K562 treated with DMSO at 1 percent for 12 hours (cell line): ENCODE measurements around the gene ZNF205. TPM values are rescaled to one million over a fixed set of nuclear protein-coding genes. Genes with fewer than 3 reads are reported as not detected.

Experiments
- total RNA-seq: library from RNA; unstranded; fragments of 300-600 nt; gene quantifications from 2 replicates; pipeline ENCODE4 v1.2.3, GENCODE V29; 2022; ENCODE audit not compliant: insufficient read depth

Gene ZNF205
- total RNA-seq, result 22.5 and 22.7 TPM in 2 replicates

DNA sequence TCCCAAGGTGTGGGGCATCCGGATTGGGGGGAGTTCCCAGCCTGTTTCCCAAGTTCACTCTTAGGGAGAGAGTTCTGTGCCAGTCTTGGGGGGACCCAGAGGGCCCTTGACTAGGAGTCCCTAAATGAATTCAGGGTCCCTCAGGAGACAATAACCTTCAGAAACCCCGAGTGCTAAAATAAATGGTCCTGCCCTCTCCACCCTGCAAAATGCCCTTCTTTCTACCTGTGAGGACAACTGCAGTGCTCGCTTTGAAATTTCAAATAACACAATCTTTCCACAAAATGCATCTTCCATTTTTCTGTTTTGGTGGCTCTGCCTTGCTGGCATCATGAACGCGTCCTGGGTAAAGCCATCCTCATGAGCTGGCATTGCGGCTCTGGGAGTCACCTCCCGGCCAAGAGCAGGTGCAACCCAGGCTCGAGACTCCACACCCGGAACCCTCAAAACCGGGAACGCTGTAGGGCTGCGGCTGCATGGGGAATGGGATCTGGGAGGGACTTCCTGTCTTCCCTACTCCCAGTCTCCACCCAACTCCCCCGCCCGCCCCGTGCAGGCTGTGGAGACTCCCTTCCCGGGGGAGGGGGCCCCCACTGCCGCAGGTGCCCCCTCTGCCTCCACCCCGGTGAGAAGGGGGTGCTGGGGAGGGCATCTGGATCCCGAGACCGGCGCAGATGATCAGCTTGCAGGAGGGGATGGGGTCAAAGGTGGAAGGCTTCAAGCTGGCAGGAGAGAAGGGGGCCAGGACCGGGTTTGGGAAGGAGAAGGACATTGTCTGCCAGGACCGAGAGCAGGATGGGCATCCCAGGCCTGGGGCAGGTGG lies at the start of gene ZNF205:
TSS of gene ZNF205 (plus strand) at position 529 of the 823 bp plus-strand sequence. CDS start 845 bp downstream, outside the sequence.

GRCh38 chr16:3065069-3065741 lies 47.2 kb upstream of the ZNF205 start, which contains the start of gene IL32:
Gene IL32, plus strand, starts transcription at chr16:3065640. Its CDS starts 172 bp downstream, at chr16:3065812.

DNA sequence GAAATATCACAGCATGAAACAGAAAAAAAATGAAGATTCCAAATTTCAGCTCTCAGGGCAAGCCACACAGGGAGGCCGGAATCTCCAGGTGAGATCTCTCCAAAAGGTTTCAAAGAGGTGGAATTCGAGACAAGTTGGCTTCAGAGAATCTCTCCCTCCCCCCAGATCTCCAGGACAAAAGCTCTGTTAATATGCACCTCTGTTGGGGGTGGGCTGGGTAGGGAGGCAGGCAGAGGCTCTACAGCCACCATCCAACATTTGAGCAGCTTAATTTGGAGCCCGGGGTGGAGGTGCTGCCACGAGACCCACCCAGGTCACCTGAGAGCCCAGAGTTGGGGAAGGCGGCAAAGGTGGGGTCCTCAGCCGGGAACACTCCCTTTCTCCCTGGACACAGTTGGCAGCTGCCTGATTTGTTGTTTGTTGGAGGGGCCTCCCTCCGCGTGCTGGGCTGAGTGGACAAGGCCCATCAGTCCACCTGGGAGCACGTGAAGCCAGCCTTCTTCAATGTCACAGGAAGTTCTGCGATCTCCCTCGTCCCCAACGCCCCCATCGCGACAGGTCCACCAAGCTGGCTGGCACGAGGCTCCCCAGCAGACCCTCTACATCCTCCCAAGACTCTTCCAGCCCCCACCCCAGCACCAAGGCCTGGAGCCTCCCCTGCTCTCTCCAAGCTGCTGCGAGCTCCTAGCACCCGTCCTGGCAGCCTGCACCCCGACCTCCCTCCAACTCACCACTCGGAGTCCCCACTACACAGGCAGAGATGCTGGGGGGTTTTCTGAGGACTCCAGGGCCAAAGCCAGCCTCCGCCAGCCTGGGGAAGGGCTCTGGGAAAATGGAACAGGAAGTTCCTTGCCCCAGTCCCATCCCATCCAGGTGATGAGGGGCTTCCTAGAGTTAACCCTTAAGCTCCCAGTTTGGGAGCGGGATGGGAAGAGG lies 13.7 kb upstream of the ZNF205 start, which contains the start of gene ZSCAN10:
TSS of gene ZSCAN10 (minus strand) at position 836 of the 936 bp plus-strand sequence. CDS start 6,357 bp downstream, outside the sequence.

DNA sequence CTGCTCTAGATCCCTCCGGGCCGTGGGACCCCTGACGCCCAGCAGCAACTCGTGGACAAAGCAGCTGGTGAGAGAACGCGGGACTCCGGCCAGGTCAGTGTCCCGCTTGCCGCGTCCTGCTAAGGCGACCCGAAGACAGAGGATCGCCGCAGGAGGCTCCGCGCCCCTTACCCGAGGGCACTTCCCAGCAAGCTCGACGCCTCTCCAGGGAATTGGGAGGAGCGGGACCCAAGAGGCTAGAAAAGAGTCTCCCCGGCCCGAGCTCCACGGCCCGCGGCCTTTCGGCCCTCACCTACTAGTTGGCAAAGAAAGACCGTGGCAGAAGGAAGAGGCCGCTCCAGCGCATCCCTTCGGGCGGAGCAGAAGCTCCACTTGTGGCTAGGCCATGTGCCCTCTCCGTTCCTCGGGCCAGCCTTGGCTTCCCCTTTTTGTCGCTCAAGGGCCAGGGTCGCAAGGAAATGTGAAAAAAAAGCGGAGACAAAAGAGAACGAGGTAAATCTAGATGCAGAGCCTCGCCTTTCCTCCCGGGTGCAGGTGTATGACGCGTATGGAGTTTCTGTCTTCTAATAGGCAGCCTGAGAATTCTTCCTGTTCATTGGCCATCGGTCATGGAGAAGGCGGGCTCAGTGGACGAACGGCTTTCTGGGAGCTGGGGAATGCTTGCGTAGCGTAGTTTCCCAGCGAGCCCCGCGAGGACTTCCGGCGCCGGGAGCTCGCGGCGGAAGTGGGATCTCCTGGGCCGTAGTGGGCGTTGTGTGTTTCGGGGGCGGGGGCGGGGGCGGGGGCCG lies 22.1 kb downstream of the ZNF205 start, which contains the start of gene ZNF213:
TSS of gene ZNF213 (plus strand) at position 692 of the 788 bp plus-strand sequence. CDS start 2,252 bp downstream, outside the sequence.

Other genes starting within 250 kb of the ZNF205 start
- 72.2 and 77.6 TPM in 2 replicates for gene FLYWCH2, start 229.4 kb upstream of the ZNF205 start, total RNA-seq
- gene FLYWCH1, start 200.7 kb upstream of the ZNF205 start, total RNA-seq, result 41.5 and 48.1 TPM in 2 replicates
- 0.85 TPM in 1 of 2 replicates, not detected in the other for gene KREMEN2, start 148.3 kb upstream of the ZNF205 start, total RNA-seq
- gene PAQR4, start 143.2 kb upstream of the ZNF205 start, total RNA-seq, result 15.8 and 27.8 TPM in 2 replicates
- 168 and 170 TPM in 2 replicates for gene PKMYT1, start 132.1 kb upstream of the ZNF205 start, total RNA-seq
- gene CLDN9, start 99.7 kb upstream of the ZNF205 start, total RNA-seq, result 4.1 and 6.9 TPM in 2 replicates
- gene CLDN6, start 94.4 kb upstream of the ZNF205 start, total RNA-seq, result not detected in 2 replicates
- gene TNFRSF12A, start 92.2 kb upstream of the ZNF205 start, total RNA-seq, result 33.0 and 33.7 TPM in 2 replicates
- 26.3 and 32.4 TPM in 2 replicates for gene HCFC1R1, start 88.6 kb upstream of the ZNF205 start, total RNA-seq
- 32.1 and 41.7 TPM in 2 replicates for gene THOC6, start 88.6 kb upstream of the ZNF205 start, total RNA-seq
- not detected in 2 replicates for gene BICDL2, start 75.6 kb upstream of the ZNF205 start, total RNA-seq
- gene MMP25, start 66.0 kb upstream of the ZNF205 start, total RNA-seq, result not detected in 2 replicates
- gene IL32, start 46.9 kb upstream of the ZNF205 start, total RNA-seq, result 10.0 and 14.9 TPM in 2 replicates
- gene ZSCAN10, start 13.3 kb upstream of the ZNF205 start, total RNA-seq, result not detected in 2 replicates
- 10.6 and 22.0 TPM in 2 replicates for gene ZNF213, start 22.4 kb downstream of the ZNF205 start, total RNA-seq
- not detected in 2 replicates for gene OR1F1, start 75.6 kb downstream of the ZNF205 start, total RNA-seq
- 6.1 and 9.9 TPM in 2 replicates for gene ZNF200, start 122.6 kb downstream of the ZNF205 start, total RNA-seq
- not detected in 2 replicates for gene MEFV, start 144.0 kb downstream of the ZNF205 start, total RNA-seq
- gene ZNF263, start 170.9 kb downstream of the ZNF205 start, total RNA-seq, result 36.1 and 40.4 TPM in 2 replicates
- 1.2 and 3.8 TPM in 2 replicates for gene TIGD7, start 192.8 kb downstream of the ZNF205 start, total RNA-seq
- 4.2 and 10.1 TPM in 2 replicates for gene ZNF75A, start 192.9 kb downstream of the ZNF205 start, total RNA-seq
- gene OR2C1, start 243.3 kb downstream of the ZNF205 start, total RNA-seq, result not detected in 2 replicates